Stimulated activated CD4-positive, alpha-beta T cell treated with anti-CD3 and anti-CD28 coated beads, Interleukin-1b, Interleukin-23, amount 100 ng/mL, for 24 hours (primary cell): Measurements from ENCODE around the gene TNNI3K.
A peak's percentile ranks its signal among the peaks of the same experiment; 100 is the strongest.
"Not testable (repeated sequence)": the region's sequence is repeated elsewhere in the genome, so short reads cannot be mapped to it uniquely, and the experiment has no call there.

ENCODE experiments used
- DNase-seq, 4 experiments: peaks; one replicate each; pipeline ENCODE4 v3.0.0-alpha.2; 2020; ENCODE audit warnings: low read depth in 4 of 4, low spot score in 1 of 4

The TNNI3K gene, protein sequence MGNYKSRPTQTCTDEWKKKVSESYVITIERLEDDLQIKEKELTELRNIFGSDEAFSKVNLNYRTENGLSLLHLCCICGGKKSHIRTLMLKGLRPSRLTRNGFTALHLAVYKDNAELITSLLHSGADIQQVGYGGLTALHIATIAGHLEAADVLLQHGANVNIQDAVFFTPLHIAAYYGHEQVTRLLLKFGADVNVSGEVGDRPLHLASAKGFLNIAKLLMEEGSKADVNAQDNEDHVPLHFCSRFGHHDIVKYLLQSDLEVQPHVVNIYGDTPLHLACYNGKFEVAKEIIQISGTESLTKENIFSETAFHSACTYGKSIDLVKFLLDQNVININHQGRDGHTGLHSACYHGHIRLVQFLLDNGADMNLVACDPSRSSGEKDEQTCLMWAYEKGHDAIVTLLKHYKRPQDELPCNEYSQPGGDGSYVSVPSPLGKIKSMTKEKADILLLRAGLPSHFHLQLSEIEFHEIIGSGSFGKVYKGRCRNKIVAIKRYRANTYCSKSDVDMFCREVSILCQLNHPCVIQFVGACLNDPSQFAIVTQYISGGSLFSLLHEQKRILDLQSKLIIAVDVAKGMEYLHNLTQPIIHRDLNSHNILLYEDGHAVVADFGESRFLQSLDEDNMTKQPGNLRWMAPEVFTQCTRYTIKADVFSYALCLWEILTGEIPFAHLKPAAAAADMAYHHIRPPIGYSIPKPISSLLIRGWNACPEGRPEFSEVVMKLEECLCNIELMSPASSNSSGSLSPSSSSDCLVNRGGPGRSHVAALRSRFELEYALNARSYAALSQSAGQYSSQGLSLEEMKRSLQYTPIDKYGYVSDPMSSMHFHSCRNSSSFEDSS

GRCh38 chr1:74235153-74235552 lies at the start of gene TNNI3K:
TNNI3K (plus strand) TSS chr1:74235387; CDS start chr1:74235452, 65 bp downstream.
- no peak for DNase-seq

GRCh38 chr1:74193908-74194307 lies 41.3 kb upstream of the TNNI3K start:
- DNase-seq, result no peak

DNA sequence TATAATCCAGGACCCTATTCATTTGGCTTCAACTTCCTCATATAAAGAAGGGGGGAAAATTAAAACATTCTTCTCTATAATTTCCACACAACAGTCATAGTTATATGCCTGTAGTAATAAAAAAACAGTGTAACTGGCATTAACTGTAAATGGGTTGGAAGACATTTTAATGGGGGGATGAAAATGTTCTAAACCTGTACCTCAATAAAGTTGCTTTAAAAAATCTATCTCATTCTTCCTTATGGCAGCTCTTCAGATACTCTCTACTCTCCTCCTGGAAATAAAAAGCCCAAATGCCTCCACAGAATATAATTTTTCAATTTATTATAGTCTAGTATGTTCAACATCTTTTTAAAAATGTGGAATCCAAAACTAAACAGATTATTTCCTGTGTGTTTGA lies 39.8 kb upstream of the TNNI3K start:
- no peak for DNase-seq

GRCh38 chr1:74197255-74197654 lies 37.9 kb upstream of the TNNI3K start:
- no peak for DNase-seq

- DNase-seq, result peak; percentile 85 to 93 (median 92)
These were observed 37.3 kb upstream of the TNNI3K start, which contains the start of the genes FPGT and LRRIQ3 for GRCh38 chr1:74197657-74198552. FPGT (plus strand) TSS chr1:74198242; CDS start chr1:74198279, 37 bp downstream. LRRIQ3 (minus strand) TSS chr1:74198176; CDS start chr1:74183684, 14,492 bp downstream.

DNA sequence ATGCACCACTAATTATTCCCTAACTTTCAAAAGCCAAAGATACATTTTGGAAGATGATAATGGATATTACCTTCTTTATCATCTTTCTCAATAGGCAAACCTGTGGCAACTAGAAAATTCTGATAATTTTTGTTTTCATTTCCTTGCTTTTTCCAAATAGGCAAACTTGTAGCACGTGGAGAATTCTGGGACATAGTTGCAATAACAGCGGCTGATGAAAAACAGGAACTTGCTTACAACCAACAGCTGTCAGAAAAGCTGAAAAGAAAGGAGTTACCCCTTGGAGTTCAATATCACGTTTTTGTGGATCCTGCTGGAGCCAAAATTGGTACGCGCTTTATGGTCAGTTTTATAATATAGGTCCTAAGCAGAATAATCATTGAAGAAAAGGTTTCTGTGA lies 35.7 kb upstream of the TNNI3K start:
- no peak for DNase-seq

- DNase-seq, result no peak
These were observed 29.9 kb upstream of the TNNI3K start for GRCh38 chr1:74205266-74205665.

DNA sequence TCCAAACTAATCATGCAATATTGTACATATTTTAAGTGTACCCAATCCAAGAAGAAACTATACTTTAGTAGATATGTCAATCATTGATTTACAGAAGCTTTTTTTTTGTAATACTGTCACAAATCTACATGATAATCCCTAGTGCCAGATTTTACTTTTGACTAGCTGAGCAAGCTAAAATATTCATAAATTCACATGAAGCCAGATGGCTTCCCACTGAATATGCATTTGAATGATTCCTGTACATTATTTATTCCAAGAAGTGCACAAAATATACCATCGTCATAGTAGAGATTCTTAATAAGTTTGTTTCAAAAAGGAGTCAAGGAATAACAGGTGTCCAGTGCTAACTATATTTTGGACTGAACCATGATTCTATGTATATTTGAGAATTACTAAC lies 20.0 kb upstream of the TNNI3K start:
- no peak for DNase-seq

GRCh38 chr1:74222701-74223100 lies 12.5 kb upstream of the TNNI3K start:
- DNase-seq, result no peak

DNA sequence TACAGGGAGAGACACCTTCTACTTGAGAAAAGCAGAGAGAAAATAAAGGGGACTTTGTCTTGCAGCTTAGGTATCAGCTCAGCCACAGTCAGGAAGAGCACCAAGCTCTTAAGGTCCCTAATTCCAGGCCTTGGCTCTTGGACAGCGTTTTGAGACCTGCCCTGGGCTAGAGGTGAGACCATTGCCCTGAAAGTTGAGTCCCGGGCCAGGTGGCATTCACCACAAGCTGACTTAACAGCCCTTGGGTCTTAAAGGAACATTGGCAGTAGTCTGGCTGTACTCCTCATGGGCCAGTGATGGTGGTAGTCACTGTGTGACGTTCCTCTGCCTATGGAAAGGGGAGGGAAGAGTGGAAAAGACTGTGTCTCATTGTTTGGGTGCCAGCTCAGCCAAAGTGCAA lies 11.7 kb upstream of the TNNI3K start:
- no peak for DNase-seq

DNA sequence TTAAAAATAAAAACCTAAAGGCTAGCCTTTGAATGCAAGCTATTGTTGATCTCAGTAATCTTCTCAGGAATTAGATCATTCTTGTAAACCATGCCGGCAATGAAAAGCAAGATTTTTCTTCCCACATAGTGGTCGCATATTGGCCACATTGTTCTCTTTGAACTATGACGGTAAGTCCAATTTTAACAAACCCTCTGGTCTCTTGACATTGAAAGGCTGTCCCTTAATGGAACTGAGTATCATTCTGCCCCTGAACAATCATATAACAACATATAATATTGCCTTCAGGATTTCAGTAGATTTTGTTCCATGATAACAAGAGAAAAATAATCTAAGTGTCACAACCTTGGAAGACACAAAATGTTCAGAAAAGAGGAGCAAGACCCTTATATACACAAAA lies 1.3 kb downstream of the TNNI3K start:
- DNase-seq, result no peak

DNA sequence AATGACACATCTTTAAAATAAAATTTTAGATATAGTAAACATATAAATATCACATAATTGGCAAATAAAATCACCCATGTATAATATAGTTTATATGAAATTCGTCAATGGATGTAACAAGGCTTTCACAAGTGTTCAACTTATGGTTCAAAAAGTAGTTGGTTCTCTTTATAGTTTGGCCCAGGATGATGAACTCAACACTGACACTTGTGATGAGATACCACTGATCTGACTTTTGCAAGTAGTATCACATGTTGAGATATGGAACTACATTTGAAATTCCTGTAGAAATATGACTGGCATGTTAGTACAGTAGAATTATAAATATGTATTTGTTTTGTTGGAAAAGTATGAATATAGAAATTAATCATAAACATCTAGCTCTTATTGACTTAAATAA lies 1.8 kb downstream of the TNNI3K start:
- no peak for DNase-seq

GRCh38 chr1:74237787-74238186 lies 2.6 kb downstream of the TNNI3K start:
- DNase-seq, result no peak

DNA sequence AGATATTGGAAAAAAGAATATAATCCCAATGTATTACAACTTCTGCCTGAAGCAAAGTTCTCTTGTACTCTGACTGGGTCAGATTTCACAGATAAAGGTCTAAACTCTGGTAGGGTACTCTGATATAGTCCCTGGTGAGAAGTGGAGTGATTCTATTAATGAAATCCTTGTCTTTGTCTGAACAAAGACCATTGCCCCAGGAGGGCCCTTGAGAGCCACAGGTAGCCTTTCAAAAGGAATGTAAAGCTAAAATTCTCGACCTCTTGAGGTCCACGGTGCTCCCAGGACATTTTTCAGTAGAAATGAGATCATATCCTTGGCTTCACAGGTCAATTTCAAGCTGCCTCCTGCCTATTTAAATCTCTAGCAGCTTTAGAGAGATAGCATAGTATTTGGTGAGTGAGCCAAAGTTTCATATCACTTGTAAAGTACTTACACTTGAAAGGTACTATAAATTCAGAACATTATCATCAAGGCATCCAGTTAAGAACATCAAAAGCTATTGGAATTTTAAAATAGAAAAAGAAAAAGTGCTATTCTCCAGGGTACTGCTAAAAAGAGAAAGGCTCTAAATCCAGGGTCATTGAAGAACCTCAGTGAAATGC lies 10.1 kb downstream of the TNNI3K start:
- DNase-seq, result no peak

DNA sequence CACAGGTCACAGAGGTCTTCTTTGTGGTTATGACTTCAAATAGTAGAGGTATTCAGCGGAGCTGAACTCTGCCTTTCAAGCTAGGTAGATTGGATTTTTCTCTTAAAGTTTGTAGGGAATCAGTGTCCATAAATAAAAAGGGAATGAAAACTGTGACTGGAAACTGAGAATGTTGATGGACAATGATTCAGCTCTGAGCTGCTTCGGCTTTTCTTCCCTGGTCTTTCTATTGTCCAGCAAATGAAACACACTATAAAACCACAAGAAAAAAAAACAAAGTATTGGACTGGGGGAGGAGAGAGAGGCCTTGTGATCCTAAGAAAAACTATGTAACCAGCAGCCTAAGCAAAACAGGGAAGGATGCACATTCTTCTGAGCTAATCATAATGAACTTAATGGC lies 11.1 kb downstream of the TNNI3K start:
- no peak for DNase-seq

DNA sequence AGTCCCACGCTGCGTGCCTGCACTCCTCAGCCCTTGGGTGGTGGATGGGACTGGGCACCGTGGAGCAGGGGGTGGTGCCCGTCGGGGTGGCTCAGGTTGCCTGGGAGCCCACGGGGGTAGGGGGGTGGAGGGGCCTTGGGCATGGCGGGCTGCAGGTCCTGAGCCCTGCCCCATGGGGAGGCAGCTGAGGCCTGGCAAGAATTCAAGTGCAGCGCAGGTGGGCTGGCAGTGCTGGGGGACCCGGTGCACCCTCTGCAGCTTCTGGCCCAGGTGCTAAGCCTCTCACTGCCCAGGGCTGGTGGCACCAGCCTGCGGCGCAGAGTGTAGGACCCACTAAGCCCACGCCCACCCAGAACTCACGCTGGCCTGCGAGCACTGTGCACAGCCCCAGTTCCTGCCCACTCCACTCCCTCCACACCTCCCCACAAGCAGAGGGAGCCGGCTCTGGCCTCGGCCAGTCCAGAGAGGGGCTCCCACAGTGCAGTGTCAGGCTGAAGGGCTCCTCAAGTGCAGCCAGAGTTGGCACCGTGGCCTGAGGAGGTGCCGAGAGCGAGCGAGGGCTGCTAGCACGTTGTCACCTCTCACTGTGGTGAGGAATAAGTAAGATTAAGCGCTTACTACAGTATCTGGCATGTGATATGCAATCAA lies 12.8 kb downstream of the TNNI3K start:
- no peak for DNase-seq

- DNase-seq, result not testable (repeated sequence)
These were observed 18.1 kb downstream of the TNNI3K start for GRCh38 chr1:74253243-74253824.

GRCh38 chr1:74266001-74266400 lies 30.8 kb downstream of the TNNI3K start:
- DNase-seq, result no peak

DNA sequence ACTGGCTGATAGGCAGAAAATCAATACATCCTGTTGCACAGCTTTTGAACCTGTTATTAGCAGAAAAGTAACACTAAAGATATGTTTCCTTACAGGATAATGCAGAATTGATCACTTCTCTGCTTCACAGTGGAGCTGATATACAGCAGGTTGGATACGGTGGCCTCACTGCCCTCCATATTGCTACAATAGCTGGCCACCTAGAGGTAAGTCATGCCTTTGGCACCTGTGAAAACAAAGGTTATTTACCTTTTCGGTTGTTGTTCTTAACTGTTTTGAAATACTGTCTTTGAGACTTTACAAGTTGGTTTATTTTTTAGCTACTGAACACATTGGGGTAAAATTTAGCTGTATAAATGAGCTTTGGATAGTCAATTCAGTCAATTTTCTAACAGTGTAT lies 36.3 kb downstream of the TNNI3K start:
- no peak for DNase-seq
